Stimulated activated CD8-positive, alpha-beta memory T cell treated with anti-CD3 and anti-CD28 coated beads, Interleukin-7, amount 100 ng/mL, for 4 hours (primary cell): ENCODE measurements around the gene CCL21.
"Not testable (repeated sequence)": the region's sequence is repeated elsewhere in the genome, so short reads cannot be mapped to it uniquely, and the experiment has no call there.

Experiments used
- DNase-seq, 2 donors: peaks; one replicate each; pipeline ENCODE4 v3.0.0-alpha.2; 2020; ENCODE audit warnings: low read depth in 2 of 2

The CCL21 gene, protein sequence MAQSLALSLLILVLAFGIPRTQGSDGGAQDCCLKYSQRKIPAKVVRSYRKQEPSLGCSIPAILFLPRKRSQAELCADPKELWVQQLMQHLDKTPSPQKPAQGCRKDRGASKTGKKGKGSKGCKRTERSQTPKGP

GRCh38 chr9:34710023-34710422 is at the start of gene CCL21:
CCL21 (minus strand) TSS chr9:34710136; CDS start chr9:34710066, 70 bp downstream.
- no peak for DNase-seq

DNA sequence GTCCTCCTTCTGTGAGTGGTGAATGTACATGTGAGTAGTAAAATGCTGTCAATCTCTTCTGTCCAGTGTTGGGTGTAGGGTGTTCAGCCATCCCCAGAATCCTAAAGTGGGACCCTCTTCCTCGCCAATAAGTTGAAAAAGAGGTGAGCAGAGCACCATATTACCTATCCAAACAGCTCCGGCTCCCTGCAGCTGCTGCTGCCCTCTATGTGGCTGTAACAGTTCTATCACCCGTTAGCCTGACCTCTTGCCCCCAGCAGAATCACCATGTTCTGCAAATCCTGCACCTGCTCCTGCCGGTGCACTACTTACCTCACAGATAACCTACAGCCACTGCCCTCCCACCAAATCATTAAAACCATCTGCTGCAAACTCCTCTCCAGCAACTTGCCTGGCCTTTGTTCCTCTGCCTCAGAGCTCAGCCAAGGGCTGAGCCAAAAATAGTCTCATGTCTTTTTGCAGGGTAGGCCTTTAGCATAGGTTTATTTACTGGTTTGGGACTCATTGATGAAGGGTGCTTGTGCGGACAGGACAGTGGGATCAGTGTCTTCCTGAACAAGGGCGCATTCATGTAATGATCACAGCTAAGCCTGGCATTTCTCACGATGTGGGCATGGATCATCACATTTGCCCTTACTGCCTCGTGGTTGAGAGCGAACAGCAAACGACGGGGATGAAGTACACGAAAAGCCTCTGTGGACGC is 49.6 kb upstream of the CCL21 start:
- DNase-seq, result no peak

DNA sequence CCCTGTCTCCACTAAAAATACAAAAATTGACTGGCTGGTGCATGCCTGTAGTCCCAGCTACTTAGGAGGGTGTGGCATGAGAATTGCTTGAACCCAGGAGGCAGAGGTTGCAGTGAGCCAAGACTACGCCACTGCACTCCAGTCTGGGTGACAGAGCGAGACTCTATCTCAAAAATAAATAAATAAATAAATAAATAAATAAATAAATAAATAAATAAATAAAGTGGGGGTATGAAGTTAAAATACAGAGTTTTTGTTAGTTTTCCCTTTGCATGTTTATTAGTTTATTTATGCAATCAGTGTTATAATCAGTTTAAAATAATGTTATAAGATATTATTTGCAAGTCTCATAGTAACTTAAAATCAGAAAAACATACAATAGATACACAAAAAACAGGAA is 40.4 kb upstream of the CCL21 start:
- not testable (repeated sequence) for DNase-seq

GRCh38 chr9:34746526-34746925 is 36.6 kb upstream of the CCL21 start:
- DNase-seq, result no peak

DNA sequence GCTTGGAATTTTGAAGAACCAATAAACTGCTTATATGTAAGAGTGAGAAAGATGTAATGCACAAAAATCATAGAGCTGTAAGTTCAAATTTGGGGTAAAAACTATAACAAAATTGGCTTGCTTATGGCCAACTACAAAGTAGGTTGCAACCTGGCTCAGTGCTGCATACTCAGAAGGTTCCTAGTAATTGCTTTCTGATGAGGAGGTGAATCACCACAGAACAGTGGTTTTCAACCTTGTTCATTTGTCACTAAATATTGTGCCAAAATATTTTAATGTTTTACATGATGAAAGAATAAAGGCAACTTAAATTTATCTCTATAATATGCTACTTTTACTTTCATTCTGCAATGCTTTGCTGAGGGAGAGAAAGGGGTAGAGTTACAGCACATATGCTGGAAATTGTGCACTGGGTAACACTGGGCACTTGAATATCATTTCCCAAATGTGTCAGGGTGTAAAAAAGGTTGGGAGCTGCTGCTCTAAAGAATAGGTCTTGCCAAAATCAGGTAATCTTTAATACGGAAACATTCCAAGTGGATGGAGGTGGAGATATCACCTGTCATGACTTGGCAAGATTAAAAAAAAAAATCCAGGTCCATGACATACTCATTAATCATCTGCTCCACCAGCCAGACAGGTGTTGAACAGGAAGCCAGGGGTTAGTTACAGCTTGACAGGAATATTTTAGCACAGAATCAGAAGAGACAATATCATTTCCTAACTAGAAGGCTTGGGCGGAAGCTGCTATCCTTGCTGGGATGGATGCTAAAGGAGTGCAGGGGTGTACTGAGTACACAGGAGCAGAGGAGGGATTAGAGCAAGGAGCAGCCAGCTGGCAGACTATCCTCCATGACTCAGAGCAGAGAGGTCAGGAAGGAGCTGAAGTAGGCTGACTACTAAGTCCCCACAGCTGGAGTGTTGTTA is 34.6 kb upstream of the CCL21 start:
- no peak for DNase-seq

GRCh38 chr9:34742710-34743109 is 32.8 kb upstream of the CCL21 start:
- DNase-seq, result no peak

- no peak for DNase-seq
These were observed 31.7 kb upstream of the CCL21 start for GRCh38 chr9:34741628-34742027.

DNA sequence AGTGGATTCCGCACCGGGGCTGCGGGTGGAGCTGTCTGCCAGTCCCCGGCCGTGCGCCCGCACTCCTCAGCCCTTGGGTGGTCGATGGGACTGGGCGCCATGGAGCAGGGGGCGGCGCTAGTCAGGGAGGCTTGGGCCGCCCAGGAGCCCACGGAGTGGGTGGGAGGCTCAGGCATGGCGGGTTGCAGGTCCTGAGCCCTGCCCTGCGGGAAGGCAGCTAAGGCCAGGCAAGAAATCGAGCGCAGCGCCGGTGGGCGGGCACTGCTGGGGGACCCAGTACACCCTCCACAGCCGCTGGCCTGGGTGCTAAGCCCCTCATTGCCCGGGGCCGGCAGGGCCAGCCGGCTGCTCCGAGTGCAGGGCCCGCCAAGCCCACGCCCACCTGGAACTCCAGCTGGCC is 30.2 kb upstream of the CCL21 start:
- not testable (repeated sequence) for DNase-seq

DNA sequence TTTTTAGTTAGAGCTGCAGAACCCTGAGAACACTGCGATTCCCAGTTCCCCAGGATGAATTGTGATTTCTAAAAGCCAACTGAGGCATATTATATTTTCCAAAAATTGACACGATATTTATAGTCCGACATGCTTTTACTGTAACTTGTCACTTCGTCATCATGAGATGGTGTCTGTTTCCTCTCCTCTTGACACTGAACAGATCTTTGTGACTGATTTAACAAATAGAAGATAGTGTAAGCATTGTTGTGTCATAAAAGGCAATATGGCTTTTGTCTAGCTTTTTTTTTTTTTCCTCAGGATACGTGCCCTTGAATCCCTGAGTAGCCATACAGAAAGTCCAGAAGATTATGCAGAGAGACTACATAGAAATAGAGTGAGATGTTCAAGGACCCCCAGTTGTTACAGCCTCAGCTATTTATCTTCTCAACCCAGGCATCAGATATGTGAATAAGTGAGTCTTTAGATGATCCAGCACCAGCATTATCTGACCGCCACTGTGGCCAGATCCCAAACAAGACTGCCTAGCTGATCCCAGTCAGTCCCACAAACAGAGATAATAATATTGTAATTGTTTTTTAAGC is 27.8 kb upstream of the CCL21 start:
- no peak for DNase-seq

- DNase-seq, result no peak
These were observed 24.8 kb upstream of the CCL21 start for GRCh38 chr9:34734720-34735119.

DNA sequence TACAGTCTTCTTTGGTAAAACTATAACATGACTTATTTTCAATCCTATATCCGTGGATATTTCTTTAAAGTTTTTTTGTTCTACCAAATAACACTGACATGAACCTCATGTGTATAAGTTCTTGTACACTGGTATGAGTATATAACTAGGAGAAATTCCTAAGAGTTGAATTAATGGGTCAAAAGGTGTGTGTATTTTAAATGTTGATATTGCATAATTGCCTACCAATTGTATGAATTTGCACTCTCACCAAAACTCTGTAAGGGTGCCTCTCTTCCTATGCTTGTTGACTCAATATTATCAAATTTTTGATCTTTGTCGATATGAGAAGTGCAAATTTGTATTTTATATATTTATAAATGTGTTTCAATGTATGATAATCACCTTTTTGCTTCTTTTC is 22.9 kb upstream of the CCL21 start:
- DNase-seq, result no peak

- DNase-seq, result no peak
These were observed 22.5 kb upstream of the CCL21 start for GRCh38 chr9:34732478-34732877.

DNA sequence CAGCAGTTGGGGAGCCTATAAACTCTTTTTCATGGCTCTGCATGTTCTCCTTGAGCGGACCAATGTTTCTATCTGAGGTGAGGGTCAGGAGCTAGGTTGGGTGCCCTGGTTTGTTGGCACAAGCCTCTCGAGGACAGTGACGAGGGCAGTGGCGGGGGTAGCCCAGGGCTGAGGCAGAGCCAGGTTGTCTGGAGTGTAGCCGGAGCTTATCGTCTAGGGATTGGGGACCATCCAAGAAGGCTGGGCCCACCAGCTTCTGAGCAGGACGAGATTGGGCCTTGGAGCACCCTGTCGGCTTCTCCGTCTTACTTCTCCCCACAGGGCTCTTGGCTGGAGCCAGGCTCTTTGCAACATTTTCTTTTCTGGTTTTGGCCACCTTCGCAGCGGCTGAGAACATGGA is 13.2 kb upstream of the CCL21 start:
- no peak for DNase-seq

DNA sequence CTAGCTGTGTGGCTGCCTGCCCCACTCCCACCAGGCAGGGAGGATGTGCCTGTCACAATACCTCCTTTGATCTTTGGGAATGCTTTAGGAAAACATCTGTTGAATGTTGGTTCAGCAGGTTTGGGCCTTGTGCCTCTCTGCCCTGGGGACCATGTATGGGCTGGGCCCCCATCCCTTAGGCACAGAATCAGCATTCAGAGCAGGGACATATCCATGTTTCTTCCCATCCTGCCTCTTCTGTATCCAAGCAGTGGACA is 9.8 kb upstream of the CCL21 start:
- DNase-seq, result not testable (repeated sequence)

- DNase-seq, result no peak
These were observed 9.3 kb upstream of the CCL21 start for GRCh38 chr9:34719021-34719768.

GRCh38 chr9:34717996-34718614 is 8.2 kb upstream of the CCL21 start:
- no peak for DNase-seq

DNA sequence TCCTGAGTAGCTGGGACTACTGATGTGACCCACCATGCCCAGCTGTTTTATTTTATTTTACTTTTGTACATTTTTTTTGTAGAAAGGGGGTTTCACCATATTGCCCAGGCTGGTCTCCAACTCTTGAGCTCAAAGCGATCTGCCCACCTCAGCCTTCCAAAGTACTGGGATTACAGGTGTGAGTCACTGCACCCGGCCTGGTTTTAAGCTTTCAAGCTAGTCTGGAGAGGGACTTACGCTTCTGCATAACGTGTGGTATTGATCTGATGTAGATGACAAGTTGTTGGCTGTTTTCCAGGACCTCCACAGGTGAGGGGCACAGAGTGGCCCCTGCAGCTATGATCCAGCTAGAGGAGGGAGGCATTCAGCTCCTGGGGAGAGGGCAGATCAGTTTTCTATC is 6.8 kb upstream of the CCL21 start:
- DNase-seq, result no peak

- no peak for DNase-seq
These were observed 5.8 kb upstream of the CCL21 start for GRCh38 chr9:34715639-34716215.

- no peak for DNase-seq
These were observed 4.1 kb upstream of the CCL21 start for GRCh38 chr9:34714007-34714406.

DNA sequence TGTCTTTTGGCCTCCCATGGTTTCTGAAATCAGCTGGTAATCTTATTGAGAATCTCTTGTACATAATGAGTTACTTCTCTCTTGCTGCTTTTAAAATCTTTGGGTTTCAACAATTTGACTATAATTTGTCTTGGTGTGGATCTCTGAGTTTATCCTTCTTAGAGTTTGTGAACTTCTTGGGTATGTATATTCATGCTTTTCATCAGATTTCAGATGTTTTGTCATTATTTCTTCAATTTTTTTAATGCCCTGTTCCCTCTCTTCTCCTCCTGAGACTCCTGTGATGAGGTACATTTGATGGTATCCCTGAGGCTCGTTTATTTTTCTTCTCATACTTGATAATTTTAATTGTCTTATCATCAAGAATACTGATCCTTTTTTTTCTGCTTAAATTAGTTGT is 2.2 kb upstream of the CCL21 start:
- DNase-seq, result no peak
